Measurements from ENCODE around the gene SVIL.

Gene SVIL

GRCh38 chr10:29634764-29635625 is at the start of gene SVIL:
Gene SVIL (minus strand): TSS chr10:29634971. CDS start chr10:29555058, 79,913 bp downstream.
- no peak for DNase-seq

GRCh38 chr10:29681676-29682448 is 47.1 kb upstream of the SVIL start:
- no peak for DNase-seq

- DNase-seq = no peak
Observed at GRCh38 chr10:29680091-29680490, 45.3 kb upstream of the SVIL start.

- DNase-seq = no peak
Observed at GRCh38 chr10:29676732-29677131, 42.0 kb upstream of the SVIL start.

GRCh38 chr10:29675984-29676383 is 41.2 kb upstream of the SVIL start:
- no peak for DNase-seq

GRCh38 chr10:29671968-29672367 is 37.2 kb upstream of the SVIL start:
- DNase-seq = no peak

GRCh38 chr10:29671228-29671780 is 36.5 kb upstream of the SVIL start:
- DNase-seq = no peak

GRCh38 chr10:29670761-29671160 is 36.0 kb upstream of the SVIL start:
- DNase-seq = no peak

- no peak for DNase-seq
Observed at GRCh38 chr10:29669149-29669548, 34.4 kb upstream of the SVIL start.

GRCh38 chr10:29668628-29669027 is 33.9 kb upstream of the SVIL start:
- no peak for DNase-seq

GRCh38 chr10:29667191-29667590 is 32.4 kb upstream of the SVIL start:
- no peak for DNase-seq

- DNase-seq = no peak
Observed at GRCh38 chr10:29666201-29666600, 31.4 kb upstream of the SVIL start.

GRCh38 chr10:29663718-29664117 is 28.9 kb upstream of the SVIL start:
- no peak for DNase-seq

GRCh38 chr10:29658984-29659965 is 24.5 kb upstream of the SVIL start:
- no peak for DNase-seq

GRCh38 chr10:29657719-29658274 is 23.0 kb upstream of the SVIL start:
- DNase-seq = no peak

- no peak for DNase-seq
Observed at GRCh38 chr10:29656451-29656992, 21.8 kb upstream of the SVIL start.

- DNase-seq = no peak
Observed at GRCh38 chr10:29652192-29652591, 17.4 kb upstream of the SVIL start.

- DNase-seq = no peak
Observed at GRCh38 chr10:29651767-29652166, 17.0 kb upstream of the SVIL start.

GRCh38 chr10:29650552-29650944 is 15.8 kb upstream of the SVIL start:
- DNase-seq = no peak

GRCh38 chr10:29649561-29650551 is 15.1 kb upstream of the SVIL start:
- no peak for DNase-seq

GRCh38 chr10:29648983-29649268 is 14.2 kb upstream of the SVIL start:
- DNase-seq = no peak

Measured in NCI-H2081 treated with DMSO at 0.1 percent for 48 hours (cell line).